ENCODE measurements around the gene DENND1A. TPM values are rescaled to one million over a fixed set of nuclear protein-coding genes. Genes with fewer than 3 reads are reported as not detected.

DENND1A gene
- total RNA-seq, 1 experiment from 2014 or later: 50.1 TPM

DNA sequence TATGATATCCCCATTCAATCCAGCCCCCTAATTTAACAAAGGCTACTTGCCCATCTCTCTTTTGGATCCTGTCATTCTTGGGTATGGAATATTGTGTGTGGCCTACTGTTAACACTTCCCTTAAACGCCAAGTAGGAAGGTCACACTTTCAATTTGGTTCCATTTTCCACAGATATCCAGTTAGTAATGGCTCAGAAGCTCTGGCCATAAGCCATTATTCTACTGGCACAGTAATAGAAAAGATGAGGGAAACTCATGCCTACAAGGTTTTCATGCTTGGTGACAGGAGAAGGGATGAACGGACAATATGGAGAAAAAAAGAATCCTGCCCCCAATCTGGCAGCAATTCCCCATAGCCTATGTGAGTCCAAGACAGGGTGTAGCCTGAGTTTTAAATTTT is 346.3 kb downstream of the DENND1A start:
- no peak for DNase-seq
- Histone ChIP-seq H3K27me3 (ENCODE audit: low read length) (no peaks in the 10 kb centered on the region), H3K9me2 (replicated peaks; ENCODE audit: insufficient read depth, low read length) (no peaks in the 10 kb centered on the region), H2AFZ (ENCODE audit: low read length) (no peak overlapping the region), H3K4me2 (ENCODE audit: low read depth, low read length, poor library complexity, severe bottlenecking) (no peak overlapping the region), H4K20me1 (ENCODE audit: insufficient read depth, low read depth, low read length) (no peaks in the 10 kb centered on the region), H3K36me3 (ENCODE audit: insufficient read depth, low read length) (no peaks in the 10 kb centered on the region), H3K9ac (ENCODE audit: low read length) (no peak overlapping the region), H3K4me3 (ENCODE audit: low read length) (no peak overlapping the region), H3K27ac (ENCODE audit: low read length) (no peak overlapping the region), H3K9me3 (ENCODE audit: low read length) (peaks cover 3% of the 10 kb centered on the region; the same call in 1 of the 2 replicates), H3K79me2 (ENCODE audit: low read length) (no peaks in the 10 kb centered on the region), H3K4me1 (ENCODE audit: low read length) (no peaks in the 10 kb centered on the region)

DNA sequence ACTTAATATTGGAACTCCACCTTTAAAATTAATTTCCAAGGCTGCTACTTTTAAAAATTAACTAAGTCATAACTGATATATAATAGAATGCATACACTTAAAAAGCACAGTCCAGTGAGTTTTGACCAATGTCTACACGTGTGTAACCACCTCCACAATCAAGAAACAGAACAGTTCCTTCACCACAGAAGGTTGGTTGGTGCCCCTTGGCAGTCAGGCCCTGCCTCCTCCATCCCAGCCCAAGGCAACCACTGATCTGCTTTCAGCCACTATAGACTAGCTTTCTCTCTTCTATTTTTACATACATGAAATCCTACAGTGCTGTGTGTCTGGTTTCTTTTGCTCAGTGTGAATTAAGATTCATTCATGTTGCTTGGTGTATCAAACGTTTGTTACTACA is 358.7 kb downstream of the DENND1A start:
- Histone ChIP-seq H3K4me3 (ENCODE audit: low read length) (no peak overlapping the region), H3K79me2 (ENCODE audit: low read length) (no peaks in the 10 kb centered on the region), H3K9ac (ENCODE audit: low read length) (no peak overlapping the region), H3K4me1 (ENCODE audit: low read length) (no peaks in the 10 kb centered on the region), H3K27me3 (ENCODE audit: low read length) (no peaks in the 10 kb centered on the region), H4K20me1 (ENCODE audit: insufficient read depth, low read depth, low read length) (no peaks in the 10 kb centered on the region), H3K36me3 (ENCODE audit: insufficient read depth, low read length) (no peaks in the 10 kb centered on the region), H3K9me2 (replicated peaks; ENCODE audit: insufficient read depth, low read length) (no peaks in the 10 kb centered on the region), H2AFZ (ENCODE audit: low read length) (no peak overlapping the region), H3K27ac (ENCODE audit: low read length) (no peak overlapping the region), H3K9me3 (ENCODE audit: low read length) (no peaks in the 10 kb centered on the region), H3K4me2 (ENCODE audit: low read depth, low read length, poor library complexity, severe bottlenecking) (no peak overlapping the region)
- DNase-seq: no peak

GRCh38 chr9:123568691-123569688 is 360.9 kb downstream of the DENND1A start:
- no peak overlapping the region for H3K27ac ChIP-seq (ENCODE audit: low read length)
- no peaks in the 10 kb centered on the region for H3K27me3 ChIP-seq (ENCODE audit: low read length)
- H2AFZ ChIP-seq (ENCODE audit: low read length): no peak overlapping the region
- no peaks in the 10 kb centered on the region for H3K9me3 ChIP-seq (ENCODE audit: low read length)
- no peak overlapping the region for H3K9ac ChIP-seq (ENCODE audit: low read length)
- H4K20me1 ChIP-seq (ENCODE audit: insufficient read depth, low read depth, low read length): no peaks in the 10 kb centered on the region
- H3K4me3 ChIP-seq (ENCODE audit: low read length): no peak overlapping the region
- no peaks in the 10 kb centered on the region for H3K4me1 ChIP-seq (ENCODE audit: low read length)
- H3K36me3 ChIP-seq (ENCODE audit: insufficient read depth, low read length): no peaks in the 10 kb centered on the region
- H3K4me2 ChIP-seq (ENCODE audit: low read depth, low read length, poor library complexity, severe bottlenecking): no peak overlapping the region
- DNase-seq: no peak
- H3K79me2 ChIP-seq (ENCODE audit: low read length): no peaks in the 10 kb centered on the region
- H3K9me2 ChIP-seq (replicated peaks; ENCODE audit: insufficient read depth, low read length): no peaks in the 10 kb centered on the region

DNA sequence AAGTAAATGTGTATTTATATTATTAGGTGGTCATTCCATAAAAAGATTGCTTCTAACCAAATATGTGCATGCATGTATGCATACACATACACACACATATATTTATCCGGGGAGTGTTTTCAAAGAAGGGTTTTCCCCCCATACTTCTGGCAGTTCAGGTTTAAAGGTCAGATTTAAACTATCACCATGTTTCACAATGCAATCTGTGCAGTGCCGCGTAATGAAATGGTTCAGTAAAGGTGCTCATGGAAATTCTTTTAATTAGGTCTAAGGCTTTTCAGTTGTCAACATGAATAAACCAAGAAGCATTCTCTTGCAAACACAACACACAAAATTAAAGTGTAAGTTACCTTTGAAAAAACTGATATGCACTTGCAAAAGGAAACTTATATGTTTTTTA is 362.9 kb downstream of the DENND1A start:
- Histone ChIP-seq H3K27ac (ENCODE audit: low read length) (no peak overlapping the region), H2AFZ (ENCODE audit: low read length) (no peak overlapping the region), H3K4me3 (ENCODE audit: low read length) (no peak overlapping the region), H3K36me3 (ENCODE audit: insufficient read depth, low read length) (no peaks in the 10 kb centered on the region), H3K9ac (ENCODE audit: low read length) (no peak overlapping the region), H3K4me2 (ENCODE audit: low read depth, low read length, poor library complexity, severe bottlenecking) (no peak overlapping the region), H3K9me3 (ENCODE audit: low read length) (no peaks in the 10 kb centered on the region), H3K79me2 (ENCODE audit: low read length) (no peaks in the 10 kb centered on the region), H4K20me1 (ENCODE audit: insufficient read depth, low read depth, low read length) (no peaks in the 10 kb centered on the region), H3K27me3 (ENCODE audit: low read length) (no peaks in the 10 kb centered on the region), H3K4me1 (ENCODE audit: low read length) (no peaks in the 10 kb centered on the region), H3K9me2 (replicated peaks; ENCODE audit: insufficient read depth, low read length) (no peaks in the 10 kb centered on the region)
- no peak for DNase-seq

- Histone ChIP-seq H3K27ac (ENCODE audit: low read length) (no peak overlapping the region), H3K27me3 (ENCODE audit: low read length) (no peaks in the 10 kb centered on the region), H3K9me2 (replicated peaks; ENCODE audit: insufficient read depth, low read length) (no peaks in the 10 kb centered on the region), H3K4me1 (ENCODE audit: low read length) (no peaks in the 10 kb centered on the region), H3K4me2 (ENCODE audit: low read depth, low read length, poor library complexity, severe bottlenecking) (no peak overlapping the region), H3K36me3 (ENCODE audit: insufficient read depth, low read length) (no peaks in the 10 kb centered on the region), H2AFZ (ENCODE audit: low read length) (no peak overlapping the region), H3K79me2 (ENCODE audit: low read length) (no peaks in the 10 kb centered on the region), H3K9me3 (ENCODE audit: low read length) (no peaks in the 10 kb centered on the region), H3K4me3 (ENCODE audit: low read length) (no peak overlapping the region), H4K20me1 (ENCODE audit: insufficient read depth, low read depth, low read length) (no peaks in the 10 kb centered on the region), H3K9ac (ENCODE audit: low read length) (no peak overlapping the region)
- DNase-seq: no peak
Observed at GRCh38 chr9:123564652-123565051, 365.3 kb downstream of the DENND1A start.

- Histone ChIP-seq H4K20me1 (ENCODE audit: insufficient read depth, low read depth, low read length) (no peaks in the 10 kb centered on the region), H3K79me2 (ENCODE audit: low read length) (no peaks in the 10 kb centered on the region), H3K4me2 (ENCODE audit: low read depth, low read length, poor library complexity, severe bottlenecking) (no peak overlapping the region), H3K27me3 (ENCODE audit: low read length) (no peaks in the 10 kb centered on the region), H3K4me3 (ENCODE audit: low read length) (no peak overlapping the region), H2AFZ (ENCODE audit: low read length) (no peak overlapping the region), H3K4me1 (ENCODE audit: low read length) (no peaks in the 10 kb centered on the region), H3K27ac (ENCODE audit: low read length) (no peak overlapping the region), H3K9ac (ENCODE audit: low read length) (no peak overlapping the region), H3K9me2 (replicated peaks; ENCODE audit: insufficient read depth, low read length) (no peaks in the 10 kb centered on the region), H3K36me3 (ENCODE audit: insufficient read depth, low read length) (no peaks in the 10 kb centered on the region), H3K9me3 (ENCODE audit: low read length) (no peaks in the 10 kb centered on the region)
- no peak for DNase-seq
Observed at GRCh38 chr9:123562844-123563346, 367.0 kb downstream of the DENND1A start.

DNA sequence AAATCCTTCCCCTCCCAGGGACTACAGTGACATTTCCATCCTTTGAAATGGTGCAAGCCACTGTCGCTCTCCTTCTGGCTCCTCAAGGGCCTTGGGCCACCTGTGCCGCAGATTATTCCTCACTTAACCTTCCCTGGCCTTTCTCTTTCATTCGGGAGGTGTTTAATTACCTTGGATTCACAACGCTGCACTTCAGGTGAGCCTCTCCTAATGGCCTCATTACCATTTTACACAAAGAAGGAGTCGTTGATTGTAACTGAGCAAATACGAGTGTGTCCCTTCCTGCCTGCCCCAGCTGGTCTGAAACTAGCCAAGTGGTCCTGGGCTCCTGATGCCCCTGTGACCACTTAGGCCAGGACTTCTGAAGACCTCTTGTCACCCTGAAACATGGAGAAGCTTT is 368.9 kb downstream of the DENND1A start:
- Histone ChIP-seq H3K9me2 (replicated peaks; ENCODE audit: insufficient read depth, low read length) (no peaks in the 10 kb centered on the region), H3K4me2 (ENCODE audit: low read depth, low read length, poor library complexity, severe bottlenecking) (no peak overlapping the region), H2AFZ (ENCODE audit: low read length) (no peak overlapping the region), H3K4me3 (ENCODE audit: low read length) (no peak overlapping the region), H4K20me1 (ENCODE audit: insufficient read depth, low read depth, low read length) (no peaks in the 10 kb centered on the region), H3K79me2 (ENCODE audit: low read length) (no peaks in the 10 kb centered on the region), H3K27me3 (ENCODE audit: low read length) (no peaks in the 10 kb centered on the region), H3K27ac (ENCODE audit: low read length) (no peak overlapping the region), H3K9me3 (ENCODE audit: low read length) (no peaks in the 10 kb centered on the region), H3K9ac (ENCODE audit: low read length) (no peak overlapping the region), H3K4me1 (ENCODE audit: low read length) (no peaks in the 10 kb centered on the region), H3K36me3 (ENCODE audit: insufficient read depth, low read length) (no peaks in the 10 kb centered on the region)
- DNase-seq: no peak

- DNase-seq: no peak
- no peaks in the 10 kb centered on the region for H3K9me3 ChIP-seq (ENCODE audit: low read length)
- H4K20me1 ChIP-seq (ENCODE audit: insufficient read depth, low read depth, low read length): no peaks in the 10 kb centered on the region
- H3K4me2 ChIP-seq (ENCODE audit: low read depth, low read length, poor library complexity, severe bottlenecking): no peak overlapping the region
- no peaks in the 10 kb centered on the region for H3K79me2 ChIP-seq (ENCODE audit: low read length)
- no peaks in the 10 kb centered on the region for H3K36me3 ChIP-seq (ENCODE audit: insufficient read depth, low read length)
- no peaks in the 10 kb centered on the region for H3K4me1 ChIP-seq (ENCODE audit: low read length)
- H3K9me2 ChIP-seq (replicated peaks; ENCODE audit: insufficient read depth, low read length): no peaks in the 10 kb centered on the region
- no peak overlapping the region for H3K27ac ChIP-seq (ENCODE audit: low read length)
- H2AFZ ChIP-seq (ENCODE audit: low read length): no peak overlapping the region
- H3K9ac ChIP-seq (ENCODE audit: low read length): no peak overlapping the region
- no peak overlapping the region for H3K4me3 ChIP-seq (ENCODE audit: low read length)
- H3K27me3 ChIP-seq (ENCODE audit: low read length): no peaks in the 10 kb centered on the region
Observed at GRCh38 chr9:123556464-123557435, 373.2 kb downstream of the DENND1A start.

All from Karpas-422 (cell line).